ENCODE data around the gene MAP4K1.
"Not testable (repeated sequence)": the region's sequence is repeated elsewhere in the genome, so short reads cannot be mapped to it uniquely, and the experiment has no call there.

Gene MAP4K1

DNA sequence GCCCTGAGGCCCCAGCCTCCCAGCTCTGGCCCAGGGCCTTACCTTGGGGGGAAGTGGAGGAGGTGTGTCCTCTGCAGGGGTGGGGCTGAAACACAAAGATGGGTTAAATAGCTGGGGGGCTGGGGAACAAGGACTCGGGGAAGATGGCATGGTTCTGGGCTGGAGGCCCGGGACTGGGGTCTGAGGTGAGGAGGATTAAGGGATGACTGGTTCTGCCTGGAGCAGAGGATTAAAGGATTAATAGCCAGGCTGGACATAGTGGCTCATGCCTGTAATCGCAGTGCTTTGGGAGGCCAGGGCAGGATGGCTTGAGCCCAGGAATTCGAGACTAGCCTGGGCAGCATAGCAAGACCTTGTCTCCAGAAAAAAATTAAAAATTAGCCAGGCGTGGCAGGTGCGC is 11.6 kb downstream of the MAP4K1 start:
- H3K4me3 ChIP-seq (ENCODE audit: low read depth, low read length) = no peak overlapping the region
- TF ChIP-seq, protein P1, sequence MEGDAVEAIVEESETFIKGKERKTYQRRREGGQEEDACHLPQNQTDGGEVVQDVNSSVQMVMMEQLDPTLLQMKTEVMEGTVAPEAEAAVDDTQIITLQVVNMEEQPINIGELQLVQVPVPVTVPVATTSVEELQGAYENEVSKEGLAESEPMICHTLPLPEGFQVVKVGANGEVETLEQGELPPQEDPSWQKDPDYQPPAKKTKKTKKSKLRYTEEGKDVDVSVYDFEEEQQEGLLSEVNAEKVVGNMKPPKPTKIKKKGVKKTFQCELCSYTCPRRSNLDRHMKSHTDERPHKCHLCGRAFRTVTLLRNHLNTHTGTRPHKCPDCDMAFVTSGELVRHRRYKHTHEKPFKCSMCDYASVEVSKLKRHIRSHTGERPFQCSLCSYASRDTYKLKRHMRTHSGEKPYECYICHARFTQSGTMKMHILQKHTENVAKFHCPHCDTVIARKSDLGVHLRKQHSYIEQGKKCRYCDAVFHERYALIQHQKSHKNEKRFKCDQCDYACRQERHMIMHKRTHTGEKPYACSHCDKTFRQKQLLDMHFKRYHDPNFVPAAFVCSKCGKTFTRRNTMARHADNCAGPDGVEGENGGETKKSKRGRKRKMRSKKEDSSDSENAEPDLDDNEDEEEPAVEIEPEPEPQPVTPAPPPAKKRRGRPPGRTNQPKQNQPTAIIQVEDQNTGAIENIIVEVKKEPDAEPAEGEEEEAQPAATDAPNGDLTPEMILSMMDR (conservative IDR thresholded peaks at IDR 0.05; ENCODE audit: low read depth, low read length) = no peak
- DNase-seq (ENCODE audit: low read depth) = no peak

DNA sequence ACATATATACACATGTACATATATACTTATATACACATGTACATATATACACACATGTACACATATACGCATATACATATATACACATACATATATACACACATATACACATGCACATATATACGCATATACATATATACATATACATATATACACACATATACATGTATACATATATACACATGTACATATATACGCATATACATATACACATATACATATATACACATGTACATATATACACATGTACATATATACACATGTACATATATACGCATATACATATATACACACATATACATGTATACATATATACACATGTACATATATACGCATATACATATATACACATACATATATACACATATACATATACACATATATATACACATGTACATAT is 14.9 kb downstream of the MAP4K1 start:
- not testable (repeated sequence) for H3K4me3 ChIP-seq (ENCODE audit: low read depth, low read length); DNase-seq (ENCODE audit: low read depth)

DNA sequence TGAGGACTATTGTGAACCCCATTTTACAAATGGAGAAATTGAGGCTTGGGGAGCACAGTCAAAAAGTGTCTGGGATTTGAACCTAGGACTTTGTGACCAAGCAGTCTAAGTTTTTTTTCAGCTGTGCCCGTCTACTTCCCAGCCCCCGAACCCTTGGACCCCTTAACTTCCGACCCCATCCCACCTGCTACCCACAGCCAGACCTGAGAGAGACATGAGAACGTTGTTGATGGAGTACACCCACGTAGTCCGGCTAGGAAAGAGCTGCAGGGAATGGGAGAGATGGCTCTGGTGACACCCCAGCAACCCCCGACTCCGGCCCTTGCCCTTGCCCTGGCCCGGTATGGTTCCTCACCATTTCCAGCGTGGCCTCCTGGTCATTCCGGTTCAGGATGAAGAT is 18.0 kb downstream of the MAP4K1 start:
- H3K4me3 ChIP-seq (ENCODE audit: low read depth, low read length) = no peak overlapping the region
- TF ChIP-seq, protein P1 (conservative IDR thresholded peaks at IDR 0.05; ENCODE audit: low read depth, low read length) = no peak
- no peak for DNase-seq (ENCODE audit: low read depth)

DNA sequence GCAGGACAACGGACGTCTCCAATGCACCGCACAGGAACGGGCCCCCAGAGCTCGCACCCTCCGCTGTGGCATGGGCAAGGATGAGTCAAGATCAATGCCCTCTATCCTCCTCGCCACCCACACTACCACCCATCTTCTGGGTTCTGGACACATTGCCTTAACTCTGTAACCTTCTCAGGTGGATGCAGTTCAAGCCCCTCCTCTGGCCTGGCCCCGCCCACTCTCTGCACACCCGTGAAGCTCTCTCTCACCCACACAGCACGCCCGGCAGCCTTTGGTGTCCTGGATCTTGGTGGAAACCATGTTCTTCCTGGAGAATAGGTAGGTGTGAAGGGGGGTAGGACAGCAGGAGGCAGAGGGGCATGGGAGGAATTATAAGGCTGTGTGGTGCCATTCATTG is 20.7 kb downstream of the MAP4K1 start:
- DNase-seq (ENCODE audit: low read depth) = no peak
- H3K4me3 ChIP-seq (ENCODE audit: low read depth, low read length) = no peak overlapping the region
- TF ChIP-seq, protein P1 (conservative IDR thresholded peaks at IDR 0.05; ENCODE audit: low read depth, low read length) = no peak

DNA sequence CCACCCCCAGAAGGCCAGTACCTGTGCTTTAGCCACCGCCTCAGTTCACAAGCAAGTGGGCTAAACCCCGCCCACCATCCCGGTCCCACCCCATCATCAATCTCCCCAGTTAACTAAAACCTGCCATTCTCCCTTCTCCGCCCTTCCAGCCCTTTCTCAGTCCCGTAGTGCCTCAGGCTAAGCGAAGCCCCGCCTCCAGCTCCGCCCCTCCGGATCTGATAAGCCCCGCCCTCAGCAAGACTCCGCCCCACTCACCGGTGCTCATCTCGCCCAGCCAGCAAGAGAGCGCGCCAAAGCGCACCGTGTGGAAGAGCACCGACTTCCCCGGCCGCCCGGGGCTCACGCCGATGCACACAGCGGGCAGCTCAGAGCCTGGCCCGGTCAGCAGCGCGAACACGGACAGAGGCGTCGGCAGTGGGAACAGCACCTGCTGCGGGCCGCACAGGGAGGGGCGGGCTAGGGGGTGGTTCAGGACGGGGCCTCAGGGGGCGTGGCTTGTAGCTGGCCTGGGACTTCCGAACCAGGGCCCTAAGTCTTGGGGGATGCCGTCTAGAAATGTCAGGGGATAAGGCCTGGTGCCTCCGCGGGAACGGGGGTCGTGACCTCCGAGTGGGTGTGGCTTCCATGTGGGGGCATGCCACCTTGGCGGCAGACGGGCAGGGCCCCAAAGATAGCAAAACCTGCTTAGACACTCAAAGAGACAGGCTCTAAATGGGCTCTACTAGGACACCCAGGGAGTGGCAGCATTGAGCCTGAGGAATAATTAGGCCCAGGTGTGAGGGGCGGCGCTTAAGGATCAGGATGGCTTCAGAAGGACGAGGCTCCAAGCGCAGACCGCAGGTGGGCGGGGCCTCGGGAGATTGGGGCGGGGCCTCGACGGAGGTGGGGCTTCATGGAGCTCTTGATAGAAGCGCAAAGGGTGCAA is 21.4 kb downstream of the MAP4K1 start:
- no peak overlapping the region for H3K4me3 ChIP-seq (ENCODE audit: low read depth, low read length)
- peak; percentile 14 for DNase-seq (ENCODE audit: low read depth)
- TF ChIP-seq, protein P1 (conservative IDR thresholded peaks at IDR 0.05; ENCODE audit: low read depth, low read length) = no peak

DNA sequence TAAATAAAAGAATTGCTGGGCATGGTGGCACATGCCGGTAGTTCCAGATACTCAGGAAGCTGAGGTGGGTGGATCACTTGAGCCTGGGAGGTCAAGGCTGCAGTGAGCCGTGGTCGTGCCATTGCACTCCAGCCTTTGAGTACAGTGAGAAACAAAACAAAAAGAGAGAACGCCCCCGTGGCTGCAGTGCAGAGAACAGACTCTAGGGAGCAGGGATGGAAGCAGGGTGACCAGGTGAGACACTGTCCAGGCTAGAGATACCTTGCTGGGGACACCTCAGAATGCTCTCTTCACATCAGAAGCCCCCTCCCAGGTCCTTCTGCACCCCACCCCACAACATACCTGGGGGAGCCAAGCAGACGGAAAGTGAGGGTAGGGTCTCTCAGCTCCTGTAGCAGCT is 24.8 kb downstream of the MAP4K1 start:
- no peak overlapping the region for H3K4me3 ChIP-seq (ENCODE audit: low read depth, low read length)
- TF ChIP-seq, protein P1 (conservative IDR thresholded peaks at IDR 0.05; ENCODE audit: low read depth, low read length) = peak; percentile 5

DNA sequence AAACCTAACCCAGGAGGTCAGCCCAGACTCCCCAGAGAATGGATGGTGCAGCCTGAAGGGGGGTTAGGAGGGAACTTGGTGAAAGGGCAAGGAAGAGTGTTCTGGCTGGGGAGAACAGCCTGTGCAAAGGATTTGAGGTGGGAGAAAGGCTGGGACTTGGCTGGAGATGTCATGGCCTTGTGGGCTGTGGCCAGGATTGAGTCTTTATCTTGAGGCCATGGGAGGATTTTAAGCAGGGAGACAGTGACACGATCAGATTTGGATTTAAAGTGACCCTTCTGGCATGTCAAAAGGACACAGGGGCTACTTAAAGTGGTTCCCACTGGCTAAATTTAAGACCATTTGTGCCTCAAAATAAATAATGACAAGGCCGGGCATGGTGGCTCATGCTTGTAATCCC is 29.7 kb downstream of the MAP4K1 start:
- no peak overlapping the region for H3K4me3 ChIP-seq (ENCODE audit: low read depth, low read length)
- DNase-seq (ENCODE audit: low read depth) = no peak
- TF ChIP-seq, protein P1 (conservative IDR thresholded peaks at IDR 0.05; ENCODE audit: low read depth, low read length) = no peak

More for the DNA sequence above, 24.8 kb downstream of the MAP4K1 start:
- no peak for DNase-seq (ENCODE audit: low read depth)

Measured in choroid plexus epithelial cell (primary cell).